ENCODE results near the gene LTBP1.

LTBP1 gene

DNA sequence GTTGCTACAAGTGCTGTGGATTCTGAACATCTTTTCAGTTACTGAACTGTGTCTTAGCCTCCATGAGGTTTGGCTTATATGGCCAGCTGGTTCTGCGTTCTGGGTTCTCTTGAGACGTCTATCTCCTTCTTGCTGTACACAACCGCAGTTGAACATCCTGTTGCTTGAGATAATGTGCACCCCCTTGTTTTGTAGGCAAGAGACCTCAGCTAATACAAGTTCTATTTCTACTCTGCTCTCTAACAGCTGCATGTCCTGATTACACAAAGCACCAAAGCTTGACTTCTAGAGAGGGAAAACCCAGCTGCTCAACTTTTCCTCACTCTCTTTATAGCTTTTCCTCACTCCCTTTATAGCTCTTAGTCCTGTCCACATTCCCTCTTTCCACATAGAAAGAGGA is 176.0 kb downstream of the LTBP1 start:
- no peak for DNase-seq

DNA sequence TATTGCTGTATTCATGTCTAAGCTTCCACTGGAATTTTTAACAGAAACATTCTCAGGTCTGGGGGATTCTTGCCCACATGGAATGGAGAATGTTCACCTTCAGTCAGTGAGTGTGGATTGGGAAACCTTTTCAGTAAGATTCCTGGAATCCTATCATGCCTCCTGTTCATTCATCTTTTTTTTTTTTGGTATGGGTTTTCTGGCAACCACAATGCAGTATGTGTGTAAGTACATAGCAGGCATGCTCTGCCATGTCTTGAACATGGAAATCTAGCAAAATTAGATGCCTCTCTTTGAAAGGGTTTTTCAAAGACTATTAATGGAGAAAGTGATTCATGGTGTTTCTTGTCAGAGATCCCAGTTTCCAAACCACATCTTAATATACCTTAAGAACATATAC is 176.5 kb downstream of the LTBP1 start:
- DNase-seq = no peak

DNA sequence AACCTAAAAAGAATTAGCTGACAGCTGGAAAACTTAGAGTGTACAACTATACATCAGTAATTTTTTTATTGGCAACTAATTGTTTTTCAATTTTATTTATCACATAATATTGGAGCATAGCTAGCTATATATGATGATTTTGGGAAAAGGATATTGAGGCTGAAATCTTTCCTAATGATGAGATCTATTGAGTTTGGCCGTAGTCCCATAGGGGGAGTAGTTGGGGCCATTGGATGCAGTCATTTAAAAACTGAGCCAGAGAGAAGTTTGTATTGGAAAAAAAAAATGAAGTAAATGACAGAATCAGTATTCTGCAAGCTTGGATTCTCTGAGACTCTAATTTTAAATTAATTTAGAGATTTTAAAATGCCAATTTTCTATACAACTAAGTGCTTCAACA is 179.8 kb downstream of the LTBP1 start:
- no peak for DNase-seq

DNA sequence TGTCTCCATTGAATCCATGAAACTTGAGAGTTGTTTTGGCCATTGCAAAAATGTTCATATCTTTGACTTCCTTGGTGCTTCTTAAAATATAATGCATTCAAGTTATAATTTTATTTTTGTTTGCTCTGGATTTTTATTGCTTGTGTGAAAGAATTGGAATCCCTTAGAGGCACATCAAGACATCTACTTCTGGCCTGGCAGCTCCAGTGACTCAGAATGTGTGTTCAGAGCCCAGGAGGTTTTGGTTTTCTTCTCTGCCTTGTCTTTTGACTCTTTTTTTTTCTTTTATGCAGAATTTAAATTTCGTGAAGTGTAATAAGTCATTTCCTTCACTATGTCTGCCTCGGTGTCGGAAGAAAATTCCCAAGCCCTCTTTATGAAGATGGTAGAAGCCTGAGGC is 180.2 kb downstream of the LTBP1 start:
- no peak for DNase-seq

DNA sequence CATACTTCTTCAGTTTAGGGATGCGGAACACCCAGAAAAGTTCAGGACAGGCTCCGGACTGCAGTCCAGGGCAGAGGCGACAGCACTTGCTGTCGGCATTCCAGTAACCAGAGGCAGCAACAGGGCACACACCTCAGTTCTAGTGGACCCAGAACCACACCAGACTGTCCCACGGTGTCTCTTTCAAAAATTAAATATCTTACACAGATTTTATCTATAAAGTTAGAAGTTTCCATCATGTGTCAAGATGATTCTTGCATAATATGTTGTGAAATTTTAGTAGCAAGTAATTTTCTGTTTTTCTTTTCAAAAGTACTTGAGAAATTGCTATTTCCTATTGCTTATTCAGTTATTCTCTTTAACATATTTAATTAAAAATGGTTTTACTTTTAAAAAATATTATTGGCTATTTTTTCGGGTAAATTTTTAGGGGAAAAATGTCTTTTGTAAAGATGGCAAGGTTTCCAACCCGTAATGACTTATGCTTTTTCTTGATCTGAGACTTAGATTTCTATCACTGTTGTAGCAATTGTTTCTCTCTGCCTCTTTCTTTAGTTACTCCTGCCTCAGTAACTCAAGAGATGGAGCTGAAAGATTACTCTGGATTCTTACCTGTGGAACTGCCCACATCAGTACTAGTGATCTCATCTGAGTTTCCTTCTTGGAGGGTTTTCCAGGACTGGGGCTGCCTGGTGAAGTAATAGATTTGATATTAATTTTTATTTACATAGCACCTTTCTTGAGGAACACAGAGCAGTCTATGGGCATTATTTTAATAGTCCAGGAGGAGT is 182.7 kb downstream of the LTBP1 start:
- DNase-seq = no peak

DNA sequence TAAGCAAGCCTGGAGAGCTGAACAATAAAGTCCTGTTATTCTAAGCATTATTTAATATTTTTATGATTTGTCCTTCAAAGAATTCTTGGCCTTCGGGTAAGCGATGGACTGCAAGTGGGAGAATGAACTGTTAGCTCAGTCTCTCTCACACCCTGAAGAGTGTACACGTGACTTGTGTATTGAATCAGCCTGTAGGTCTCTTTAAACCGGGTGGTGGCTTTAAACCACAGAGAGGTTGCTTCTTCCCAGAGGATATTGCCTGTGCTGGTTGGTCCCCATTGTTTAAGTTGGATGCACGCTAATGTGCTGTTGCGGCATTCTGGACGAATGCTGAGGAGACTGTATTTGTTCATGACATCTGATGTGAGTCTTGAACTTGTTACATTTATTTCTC is 183.3 kb downstream of the LTBP1 start:
- DNase-seq = no peak

DNA sequence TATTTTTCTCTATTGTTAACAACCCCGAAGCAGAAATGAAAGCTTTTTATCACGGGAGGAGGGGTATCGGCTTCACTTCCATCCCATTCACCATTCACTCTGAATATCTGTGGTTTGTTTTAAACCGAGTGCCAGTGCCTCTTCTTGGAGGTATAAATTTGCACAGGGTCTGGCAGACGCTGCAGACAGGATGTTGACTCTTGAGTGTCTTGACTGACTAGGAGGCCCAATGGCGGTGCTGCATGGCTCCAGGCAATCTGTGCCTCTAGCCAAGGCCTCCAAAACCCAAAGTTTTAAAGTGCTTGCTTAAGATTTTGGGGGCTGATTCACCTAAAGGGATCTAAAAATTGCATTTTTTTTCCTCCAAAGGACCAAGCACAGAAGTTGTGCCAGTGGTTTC is 183.8 kb downstream of the LTBP1 start:
- DNase-seq = no peak

DNA sequence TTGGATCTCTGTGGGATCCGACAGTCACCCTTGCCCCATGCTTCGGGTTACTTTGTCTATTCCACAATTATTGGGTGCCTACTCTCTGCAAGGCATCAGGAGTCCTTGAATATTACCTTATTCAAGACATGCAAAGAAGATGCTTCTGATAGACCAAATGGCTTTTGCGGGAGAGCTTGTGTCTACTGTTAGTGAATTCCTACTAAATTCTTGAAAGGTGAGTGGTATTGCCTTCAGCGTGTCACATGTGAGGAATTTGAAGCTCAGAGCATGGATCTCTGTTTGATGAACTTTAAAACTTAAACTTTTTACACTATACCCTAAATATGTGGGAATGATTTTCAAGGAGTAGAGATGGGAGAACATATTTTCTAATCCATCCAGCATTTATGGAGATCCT is 184.4 kb downstream of the LTBP1 start:
- DNase-seq = no peak

DNA sequence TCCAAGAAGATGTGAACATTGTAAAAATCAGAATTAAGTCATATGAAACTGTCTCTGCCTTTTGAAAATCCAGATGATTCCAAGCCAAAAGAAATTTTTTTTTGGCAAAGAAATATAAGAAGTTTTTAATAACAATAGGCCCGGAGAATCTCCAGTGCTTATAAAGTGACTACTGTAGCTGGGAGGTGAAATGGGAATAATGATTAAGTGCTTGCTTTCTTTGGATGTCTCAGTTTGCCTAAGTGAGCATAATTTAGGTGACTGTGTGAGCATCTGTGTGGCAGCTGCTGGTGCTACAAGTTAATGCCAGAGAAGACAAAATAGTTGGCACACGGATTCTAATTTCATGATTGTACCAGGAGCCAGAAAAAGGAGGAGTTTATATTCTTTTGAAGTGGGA is 185.0 kb downstream of the LTBP1 start:
- DNase-seq = no peak

DNA sequence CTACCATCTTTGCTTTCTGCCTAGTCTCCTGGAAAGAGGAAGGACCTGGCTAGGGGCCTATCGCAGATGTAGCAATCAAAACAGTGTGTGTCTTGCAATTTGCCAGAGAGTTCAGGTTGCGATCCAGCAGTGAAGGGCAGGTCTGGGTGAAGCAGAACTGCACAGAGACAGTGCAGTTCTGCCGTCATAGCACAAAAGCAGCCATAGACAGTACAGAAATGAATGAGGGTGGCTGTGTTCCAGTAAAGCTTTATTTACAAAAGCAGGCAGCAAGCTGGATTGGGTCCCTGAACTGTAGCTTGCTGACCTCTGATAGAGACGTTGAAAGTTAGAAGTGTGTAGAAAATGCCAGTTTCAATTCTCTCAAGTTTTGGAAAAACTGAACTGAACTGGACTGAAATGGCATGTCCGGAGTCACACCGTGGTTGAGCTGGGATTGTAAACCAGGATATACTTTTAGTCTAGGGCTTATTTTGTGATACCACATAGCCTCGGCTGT is 186.8 kb downstream of the LTBP1 start:
- no peak for DNase-seq

DNA sequence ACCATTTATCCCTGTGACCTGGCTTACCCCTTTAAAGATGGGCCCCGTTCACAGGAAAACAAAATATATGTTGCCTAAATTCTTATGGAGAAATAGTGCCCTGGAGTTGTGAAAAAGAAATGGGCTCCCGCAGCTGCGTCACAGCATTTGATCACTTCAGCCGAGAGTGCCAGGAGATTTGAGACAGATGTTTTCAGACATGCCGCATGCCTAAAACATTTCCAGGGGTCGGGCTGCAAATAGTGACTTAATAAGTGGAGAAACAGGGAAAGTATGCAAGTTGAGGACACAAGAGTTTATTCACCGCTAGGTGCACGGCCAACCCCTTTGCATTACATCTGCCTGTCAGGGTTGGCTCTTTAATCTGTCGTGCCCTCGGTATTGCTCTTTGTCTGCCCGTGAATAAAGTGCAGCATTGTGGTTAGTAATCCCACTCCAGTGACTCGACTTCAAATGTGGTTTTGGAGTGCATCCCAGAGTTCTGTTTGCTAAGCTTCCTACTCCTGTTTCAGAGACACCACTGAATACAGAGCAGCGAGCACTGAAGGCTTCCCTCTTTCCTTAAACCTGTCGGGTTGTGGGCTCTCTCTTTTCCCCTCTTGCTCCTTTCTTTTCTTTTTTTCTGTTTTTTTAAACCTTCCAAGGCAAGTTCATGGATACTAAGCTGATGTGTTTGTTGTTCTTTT is 187.5 kb downstream of the LTBP1 start:
- DNase-seq = peak; percentile 44 to 68

DNA sequence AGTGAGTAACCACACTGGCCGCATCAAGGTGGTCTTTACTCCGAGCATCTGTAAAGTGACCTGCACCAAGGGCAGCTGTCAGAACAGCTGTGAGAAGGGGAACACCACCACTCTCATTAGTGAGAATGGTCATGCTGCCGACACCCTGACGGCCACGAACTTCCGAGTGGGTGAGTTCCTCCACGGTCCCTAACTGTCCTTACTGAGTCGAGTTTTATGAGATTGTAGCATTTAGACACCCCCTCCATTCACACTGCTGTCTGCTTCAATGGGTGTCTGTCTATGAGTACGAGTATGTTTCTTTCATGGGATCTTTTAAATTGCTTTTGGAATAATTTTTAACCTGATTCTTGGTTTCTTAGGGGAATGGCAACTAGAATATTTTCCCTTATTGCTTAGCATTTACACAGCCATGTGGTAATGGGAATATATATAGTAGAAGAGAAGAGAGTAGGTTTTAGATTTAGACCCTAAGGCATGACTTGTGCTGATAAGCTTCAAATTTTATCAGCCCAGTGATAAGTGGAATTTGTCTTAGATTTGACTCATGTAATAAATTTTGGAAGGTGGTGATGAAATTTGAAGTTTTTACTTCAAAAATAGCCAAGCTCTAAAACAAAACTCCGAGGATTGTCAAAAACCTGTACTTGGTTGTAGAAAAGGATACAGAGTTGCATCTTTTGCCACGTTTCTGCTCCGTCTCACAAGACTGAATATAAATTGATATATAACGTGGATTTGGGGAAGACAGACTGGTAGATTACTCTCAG is 188.2 kb downstream of the LTBP1 start:
- peak in 1 of 2 donors; percentile 5 for DNase-seq

DNA sequence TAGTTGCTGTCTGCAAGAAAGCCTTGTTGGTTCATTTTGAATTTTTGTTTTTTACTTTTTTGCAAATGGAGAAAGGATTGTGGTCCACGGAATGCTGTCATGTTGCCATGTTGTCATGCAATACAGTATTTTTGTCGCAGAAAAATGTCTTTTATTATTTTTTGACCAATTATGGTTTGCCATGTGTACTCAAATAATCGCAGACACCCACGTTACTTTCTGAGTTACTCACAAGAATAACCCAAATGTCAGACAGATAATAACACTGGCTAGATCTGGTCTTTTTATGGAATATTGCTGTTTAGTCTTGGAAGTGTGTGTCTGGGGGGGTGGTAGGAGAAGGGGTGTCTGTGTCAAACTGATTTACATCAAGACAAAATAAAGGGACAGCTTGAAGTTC is 188.9 kb downstream of the LTBP1 start:
- DNase-seq = no peak

DNA sequence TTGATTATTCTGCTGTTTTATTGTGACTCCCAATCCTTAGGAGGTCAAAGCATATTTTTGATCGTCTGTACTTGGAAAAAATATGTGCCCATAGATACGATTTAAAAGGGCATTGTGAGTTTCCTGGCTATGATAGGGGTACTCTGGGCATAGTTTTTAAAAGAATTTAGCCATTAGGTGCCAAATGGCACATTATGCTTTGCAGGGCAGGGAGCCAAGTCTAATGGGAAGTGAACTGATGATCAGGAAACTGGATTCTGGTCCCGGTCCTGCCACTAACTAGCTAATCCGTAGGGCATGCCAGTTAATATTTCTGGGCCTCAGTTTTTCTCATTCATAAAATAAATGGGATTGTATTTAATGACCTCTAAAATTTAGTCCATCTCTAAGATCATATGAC is 189.3 kb downstream of the LTBP1 start:
- no peak for DNase-seq

DNA sequence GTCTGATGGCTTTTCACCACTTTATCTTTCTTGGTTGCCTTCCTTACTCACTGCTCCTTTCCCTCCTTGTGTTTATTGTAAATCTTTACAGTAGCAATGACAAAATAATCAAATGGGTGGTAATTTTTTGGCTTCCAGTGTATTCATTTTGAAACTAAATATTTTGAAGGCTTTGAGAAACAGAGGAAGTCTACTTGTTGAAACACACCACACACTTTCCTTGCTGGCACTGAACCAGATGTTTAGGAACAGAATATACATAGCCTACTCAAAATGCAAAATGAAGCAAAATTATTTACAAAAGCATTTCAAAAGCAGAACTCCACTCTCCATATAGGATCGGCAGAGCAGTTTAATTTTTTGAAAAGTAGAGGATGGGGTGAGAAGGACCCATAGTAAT is 189.8 kb downstream of the LTBP1 start:
- no peak for DNase-seq

DNA sequence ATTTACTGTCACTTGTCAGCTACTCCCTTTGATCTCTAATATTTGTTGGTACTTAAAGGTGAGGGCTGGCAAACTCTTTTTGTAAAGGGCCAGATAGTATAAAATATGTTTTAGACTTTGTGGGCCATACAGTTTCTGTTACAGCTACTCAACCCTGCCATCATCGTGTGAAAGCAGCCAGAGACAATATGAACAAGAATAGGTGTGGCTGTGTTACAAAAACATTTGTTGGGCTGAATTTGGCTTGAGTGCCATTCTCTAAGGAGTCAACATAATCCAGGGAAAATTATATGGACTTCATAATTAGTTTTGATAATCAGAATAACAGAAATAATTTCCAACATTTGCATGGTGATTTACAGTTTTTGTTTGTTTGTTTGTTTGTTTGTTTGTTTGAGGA is 190.6 kb downstream of the LTBP1 start:
- DNase-seq = no peak

DNA sequence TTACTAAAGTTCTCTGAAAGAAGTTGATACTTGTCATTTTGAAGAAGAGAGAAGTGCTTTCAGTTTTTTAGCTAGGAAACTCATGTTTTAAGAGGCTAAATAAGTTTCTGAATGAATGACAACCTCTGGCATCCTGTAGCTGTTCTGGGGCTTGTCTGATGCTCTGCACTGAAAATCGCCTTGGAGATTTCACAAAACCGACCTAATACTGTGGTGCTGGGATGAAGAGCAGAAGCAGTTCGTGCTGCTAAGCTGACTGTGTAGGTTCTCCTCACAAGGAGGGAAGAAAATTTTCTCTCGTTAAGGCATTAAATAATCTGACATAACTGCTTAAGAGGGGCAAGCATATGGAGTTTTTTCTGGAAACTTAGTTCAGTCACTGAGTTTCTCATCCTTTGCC is 193.2 kb downstream of the LTBP1 start:
- no peak for DNase-seq

DNA sequence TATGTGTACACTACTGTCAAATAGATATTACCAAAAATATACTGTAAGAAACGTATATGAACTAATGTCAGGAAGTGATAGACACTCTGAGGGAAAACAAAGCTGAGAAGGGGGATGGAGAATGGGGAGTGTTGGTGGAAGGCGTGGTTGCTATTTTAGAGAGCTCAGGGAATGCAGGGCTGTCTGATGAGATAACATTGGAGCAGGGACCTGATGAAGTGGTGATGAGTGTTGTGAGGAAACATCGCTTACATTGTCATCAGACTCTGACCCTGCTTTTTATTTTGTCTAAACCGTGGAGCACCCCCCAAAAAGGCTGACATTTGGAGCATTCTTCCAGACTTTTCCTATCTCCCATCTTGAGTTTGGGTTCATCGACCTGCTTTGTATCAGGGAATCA is 194.7 kb downstream of the LTBP1 start:
- no peak for DNase-seq

DNA sequence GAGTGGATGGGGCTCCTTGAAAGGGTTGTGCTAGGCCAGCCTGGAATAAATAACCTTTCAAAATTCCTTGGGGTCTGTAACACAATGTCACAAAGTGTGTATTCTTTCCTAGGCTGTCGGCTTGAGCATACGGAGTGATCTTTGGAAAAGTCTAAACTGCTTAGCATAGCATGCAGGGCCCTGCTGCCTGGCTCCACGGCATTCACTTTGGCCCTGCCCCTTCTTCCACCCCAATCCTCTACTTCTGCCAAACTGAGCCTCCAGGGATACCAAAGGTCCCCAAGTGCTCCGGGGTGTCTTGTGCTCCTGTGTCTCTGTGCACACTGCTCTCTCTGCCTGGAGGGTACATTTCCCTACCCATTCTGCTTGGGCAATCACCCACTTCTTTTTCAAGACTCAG is 196.1 kb downstream of the LTBP1 start:
- no peak for DNase-seq

DNA sequence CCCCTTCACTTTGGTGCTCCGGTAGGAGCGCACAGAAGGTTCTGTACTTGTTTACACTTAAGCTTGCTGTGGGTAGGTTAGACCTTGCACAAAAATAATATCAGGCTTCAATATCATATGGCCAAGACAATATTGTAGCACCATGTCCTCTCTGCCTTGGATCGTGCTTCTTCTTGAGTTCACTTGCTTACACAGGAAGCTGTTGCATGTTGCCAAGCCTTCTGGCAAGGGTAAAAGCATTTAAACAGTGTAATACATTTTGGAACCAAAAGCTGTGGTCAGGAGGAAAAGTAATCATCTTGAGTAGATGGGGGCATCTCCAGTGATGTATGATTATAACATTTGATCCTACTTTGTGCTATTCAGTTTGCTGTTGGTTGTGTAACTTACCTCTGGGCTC is 197.5 kb downstream of the LTBP1 start:
- DNase-seq = no peak

DNA sequence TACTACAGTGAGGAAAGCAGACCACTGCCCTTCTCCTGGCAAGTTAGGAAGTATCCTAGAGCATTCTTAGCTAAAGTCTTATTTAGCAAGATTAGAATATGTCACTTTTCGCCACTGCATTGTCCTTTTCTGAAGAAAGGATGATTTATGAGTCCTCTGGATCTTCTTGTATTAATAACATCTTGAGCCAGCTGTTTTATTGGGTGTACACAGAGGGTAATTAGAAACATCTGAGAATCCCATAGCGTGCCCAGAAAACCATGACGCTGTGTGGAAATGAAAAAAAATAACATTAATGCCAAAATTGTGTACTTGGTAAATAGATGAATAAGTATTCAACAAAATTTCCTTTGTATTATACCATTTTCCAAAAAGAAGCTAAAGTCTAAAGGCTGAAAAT is 198.7 kb downstream of the LTBP1 start:
- no peak for DNase-seq

DNA sequence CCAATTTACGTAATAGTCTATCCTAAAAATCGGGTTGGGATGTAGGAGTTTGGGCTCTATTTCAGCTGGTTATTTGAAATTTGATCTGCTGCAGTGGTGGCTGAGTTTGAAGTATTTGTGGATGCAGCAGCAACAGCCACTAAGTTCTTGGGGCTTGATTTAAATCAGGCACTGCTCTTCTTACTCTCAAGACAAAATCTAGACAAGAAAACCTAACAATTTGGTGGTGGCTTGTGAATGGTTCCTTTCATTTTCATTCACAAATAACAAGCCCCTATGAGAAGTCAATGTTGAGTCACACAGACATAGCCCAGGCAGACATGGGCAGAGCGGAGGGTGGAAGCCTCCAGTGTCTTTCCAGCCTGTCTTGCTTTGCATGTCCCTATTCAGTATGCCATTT is 199.3 kb downstream of the LTBP1 start:
- DNase-seq = no peak

DNA sequence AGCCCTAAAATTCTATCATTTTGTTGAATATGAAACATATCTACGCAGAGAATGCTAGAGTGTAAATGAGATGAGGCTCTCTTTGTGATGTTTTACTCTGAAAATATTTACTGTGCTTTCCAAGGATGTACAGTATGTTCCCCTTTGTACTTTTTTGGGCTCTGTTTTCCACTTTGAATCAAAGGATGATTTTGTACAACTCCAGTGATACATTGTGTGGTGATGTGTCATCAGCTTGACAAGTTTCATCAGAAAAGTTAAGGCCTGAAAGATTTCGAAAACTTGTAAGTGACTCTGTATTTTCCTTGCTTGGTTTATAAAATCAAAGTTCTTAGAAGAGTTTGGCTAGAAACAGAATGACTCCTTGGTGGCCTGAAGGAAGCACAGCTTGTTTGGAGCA is 206.3 kb downstream of the LTBP1 start:
- no peak for DNase-seq

DNA sequence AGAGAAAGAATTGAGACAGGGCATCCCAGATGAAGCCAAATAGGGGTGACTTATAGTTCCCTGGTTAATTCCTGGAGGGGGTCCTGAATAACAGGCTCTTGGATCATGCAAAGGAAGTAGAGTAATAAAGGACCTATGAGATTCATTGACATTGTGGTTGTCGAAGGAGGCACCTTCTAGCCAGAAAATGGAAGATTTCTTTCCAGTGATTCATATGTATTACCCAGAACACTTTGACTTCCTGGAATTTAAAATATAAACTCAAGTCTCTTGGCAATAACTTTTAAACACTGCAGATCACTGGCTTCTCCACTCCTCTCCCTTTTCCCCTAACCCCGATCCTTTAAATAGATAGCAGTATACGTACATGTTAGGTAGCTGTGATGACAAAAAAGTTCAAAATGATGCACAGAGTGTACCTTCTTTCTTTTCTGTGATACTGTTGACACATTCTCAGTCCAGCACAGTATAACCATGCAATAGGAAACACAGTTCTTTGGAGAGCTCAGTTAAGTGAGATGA is 211.8 kb downstream of the LTBP1 start:
- DNase-seq = no peak
